ELR (cell line): ENCODE measurements around the gene KCNJ1.

ENCODE experiments used
- DNase-seq: peaks from one replicate; pipeline ENCODE4 v3.0.0-alpha.2; 2015; ENCODE audit warnings: low read depth

The KCNJ1 gene

GRCh38 chr11:128848815-128849455, 18.2 kb downstream of the KCNJ1 start:
- DNase-seq = peak; percentile 64

- DNase-seq = no peak
These were observed 20.1 kb downstream of the KCNJ1 start for GRCh38 chr11:128846985-128847384.

- no peak for DNase-seq
These were observed 21.7 kb downstream of the KCNJ1 start for GRCh38 chr11:128845334-128845780.

- DNase-seq = no peak
These were observed 23.8 kb downstream of the KCNJ1 start for GRCh38 chr11:128843198-128843785.

- DNase-seq = no peak
These were observed 25.5 kb downstream of the KCNJ1 start for GRCh38 chr11:128841461-128842072.

- no peak for DNase-seq
These were observed 26.3 kb downstream of the KCNJ1 start for GRCh38 chr11:128840783-128841182.

GRCh38 chr11:128840137-128840536, 27.0 kb downstream of the KCNJ1 start:
- DNase-seq = no peak

- DNase-seq = no peak
These were observed 28.0 kb downstream of the KCNJ1 start for GRCh38 chr11:128839081-128839480.

- DNase-seq = no peak
These were observed 29.5 kb downstream of the KCNJ1 start for GRCh38 chr11:128837627-128838026.

- DNase-seq = no peak
These were observed 31.2 kb downstream of the KCNJ1 start for GRCh38 chr11:128835741-128836430.

- no peak for DNase-seq
These were observed 32.9 kb downstream of the KCNJ1 start for GRCh38 chr11:128834157-128834556.

GRCh38 chr11:128832121-128832497, 35.0 kb downstream of the KCNJ1 start:
- DNase-seq = no peak

- peak; percentile 85 for DNase-seq
These were observed 35.6 kb downstream of the KCNJ1 start for GRCh38 chr11:128831174-128832120.

- DNase-seq = peak; percentile 10
These were observed 36.6 kb downstream of the KCNJ1 start for GRCh38 chr11:128830290-128831173.

GRCh38 chr11:128828350-128828749, 38.7 kb downstream of the KCNJ1 start:
- peak; percentile 87 for DNase-seq

- DNase-seq = no peak
These were observed 39.8 kb downstream of the KCNJ1 start for GRCh38 chr11:128827191-128827893.

GRCh38 chr11:128825050-128825784, 41.9 kb downstream of the KCNJ1 start:
- DNase-seq = no peak

GRCh38 chr11:128824191-128825049, 42.7 kb downstream of the KCNJ1 start:
- DNase-seq = no peak
